ENCODE measurements around the gene CYBC1. TPM values are rescaled to one million over a fixed set of nuclear protein-coding genes. Genes with fewer than 3 reads are reported as not detected.

Gene CYBC1
- total RNA-seq (10 to 100 TPM; 20.1 to 82.1 (median 25.4) TPM), polyA plus RNA-seq (10 to 100 TPM; 17.3 to 41.1 TPM)
- long read RNA-seq, donor 1, transcript CYBC1-201 (7 exons, 2,093 nt), result major isoform, 10 of 24 reads
- long read RNA-seq, donor 1, partial matches to known transcripts, result 2 of 24 reads
- long read RNA-seq, donor 1, other reads (novel, unspliced or antisense), result 9 of 24 reads
- long read RNA-seq, donor 2, transcript CYBC1-216 (8 exons, 841 nt), result minor isoform, 11 of 243 reads
- long read RNA-seq, donor 2, transcript CYBC1-210 (7 exons, 1,053 nt), result minor isoform, 7 of 243 reads
- long read RNA-seq, donor 2, transcript CYBC1-203 (6 exons, 2,050 nt), result minor isoform, 20 of 243 reads
- long read RNA-seq, donor 2, transcript CYBC1-201 (7 exons, 2,093 nt), result major isoform, 151 of 243 reads
- long read RNA-seq, donor 2, partial matches to known transcripts, result 4 of 243 reads
- long read RNA-seq, donor 2, other reads (novel, unspliced or antisense), result 30 of 243 reads
- long read RNA-seq, donor 3, transcript CYBC1-201 (7 exons, 2,093 nt), result major isoform, 16 of 31 reads
- long read RNA-seq, donor 3, partial matches to known transcripts, result 0 of 31 reads
- long read RNA-seq, donor 3, other reads (novel, unspliced or antisense), result 10 of 31 reads

- Histone ChIP-seq H3K36me3 (peaks cover 0 to 21% (median 0%) of the 10 kb centered on the region in 9 donors), H3K9me3 (no peaks in the 10 kb centered on the region), H3K27me3 (no peaks in the 10 kb centered on the region), H3K27ac (peak within 1 kb of the TSS; percentile 63 to 97 (median 94)), H3K4me1 (peaks cover 0 to 42% (median 23%) of the 10 kb centered on the region in 12 donors), H3K4me3 (peak within 1 kb of the TSS; percentile 60 to 100 (median 95))
- TF ChIP-seq POLR2A (IDR thresholded peaks at IDR 0.05) (peak in 1 of 2 donors; percentile 86), CTCF (IDR thresholded peaks at IDR 0.05) (no peak)
- 0% methylated on average over 54 to 91 of the region's 91 CpGs for WGBS, 4 donors
- intact Hi-C loops (cut with DNase I), result loop anchor here in 3 of 10 donors (1.0 to 5.0 kb wide), 3 partner anchors 8 to 33 kb away; partner anchors contain the start of genes HEXD (in 2 of the 3), OGFOD3 (in 2 of the 3) and NARF (in 1 of the 3)
- DNase-seq (peak; percentile 93 to 97 (median 94)), ATAC-seq (peak; percentile 90 to 97 (median 96))
Measured at GRCh38 chr17:82450357-82451106, at the start of gene CYBC1. Gene CYBC1 (minus strand): TSS chr17:82450752. CDS start chr17:82449254, 1,498 bp downstream.

- peak in 2 of 5 donors; percentile 44 to 60 for DNase-seq
- peak in 3 of 4 donors; percentile 43 to 47 (median 47) for ATAC-seq
- Histone ChIP-seq H3K4me1 (peaks cover 0 to 38% (median 12%) of the 10 kb centered on the region in 12 donors), H3K4me3 (peak overlapping the region; percentile 42 to 87 (median 70)), H3K27me3 (no peaks in the 10 kb centered on the region), H3K9me3 (no peaks in the 10 kb centered on the region), H3K27ac (peak overlapping the region; percentile 63 to 92 (median 88)), H3K36me3 (no peaks in the 10 kb centered on the region)
- no peak for TF ChIP-seq CTCF (IDR thresholded peaks at IDR 0.05)
- TF ChIP-seq POLR2A (IDR thresholded peaks at IDR 0.05), result no peak
- WGBS, 4 donors, result 8 to 18% (median 9%) methylated on average over 28 to 66 of the region's 66 CpGs
- intact Hi-C loops (cut with DNase I), result loop anchor here in 9 of 10 donors (1.0 to 10.0 kb wide), 8 partner anchors 21 to 80 kb away; partner anchors contain the start of genes FOXK2 (in 2 of the 9), HEXD (in 1 of the 9), NARF (in 1 of the 9) and OGFOD3 (in 1 of the 9)
Measured at GRCh38 chr17:82497483-82498405, 47.2 kb upstream of the CYBC1 start.

- Histone ChIP-seq H3K4me1 (peaks cover 0 to 38% (median 12%) of the 10 kb centered on the region in 12 donors), H3K27me3 (no peaks in the 10 kb centered on the region), H3K4me3 (peak overlapping the region; percentile 42 to 87 (median 70)), H3K27ac (peak overlapping the region; percentile 63 to 92 (median 88)), H3K36me3 (no peaks in the 10 kb centered on the region), H3K9me3 (no peaks in the 10 kb centered on the region)
- TF ChIP-seq POLR2A (IDR thresholded peaks at IDR 0.05), result peak in 1 of 2 donors; percentile 87
- no peak for TF ChIP-seq CTCF (IDR thresholded peaks at IDR 0.05)
- WGBS, 4 donors, result 10 to 14% (median 12%) methylated on average over 9 to 83 of the region's 83 CpGs
- DNase-seq (peak; percentile 97 to 99 (median 98)), ATAC-seq (peak; percentile 74 to 89 (median 84))
- intact Hi-C loops (cut with DNase I), result loop anchor here in 9 of 10 donors (1.0 to 10.0 kb wide), 8 partner anchors 22 to 79 kb away; partner anchors contain the start of genes FOXK2 (in 2 of the 9), HEXD (in 1 of the 9), NARF (in 1 of the 9) and OGFOD3 (in 1 of the 9)
Measured at GRCh38 chr17:82496529-82497434, 46.2 kb upstream of the CYBC1 start.

Data from heart left ventricle (tissue), 16 donors.